ENCODE data around the gene PCDHGB3. TPM values are rescaled to one million over a fixed set of nuclear protein-coding genes. Genes with fewer than 3 reads are reported as not detected.
"Not testable (repeated sequence)": the region's sequence is repeated elsewhere in the genome, so short reads cannot be mapped to it uniquely, and the experiment has no call there.

Gene PCDHGB3
- total RNA-seq, 1 donor from 2014 or later: 2.6 TPM

DNA sequence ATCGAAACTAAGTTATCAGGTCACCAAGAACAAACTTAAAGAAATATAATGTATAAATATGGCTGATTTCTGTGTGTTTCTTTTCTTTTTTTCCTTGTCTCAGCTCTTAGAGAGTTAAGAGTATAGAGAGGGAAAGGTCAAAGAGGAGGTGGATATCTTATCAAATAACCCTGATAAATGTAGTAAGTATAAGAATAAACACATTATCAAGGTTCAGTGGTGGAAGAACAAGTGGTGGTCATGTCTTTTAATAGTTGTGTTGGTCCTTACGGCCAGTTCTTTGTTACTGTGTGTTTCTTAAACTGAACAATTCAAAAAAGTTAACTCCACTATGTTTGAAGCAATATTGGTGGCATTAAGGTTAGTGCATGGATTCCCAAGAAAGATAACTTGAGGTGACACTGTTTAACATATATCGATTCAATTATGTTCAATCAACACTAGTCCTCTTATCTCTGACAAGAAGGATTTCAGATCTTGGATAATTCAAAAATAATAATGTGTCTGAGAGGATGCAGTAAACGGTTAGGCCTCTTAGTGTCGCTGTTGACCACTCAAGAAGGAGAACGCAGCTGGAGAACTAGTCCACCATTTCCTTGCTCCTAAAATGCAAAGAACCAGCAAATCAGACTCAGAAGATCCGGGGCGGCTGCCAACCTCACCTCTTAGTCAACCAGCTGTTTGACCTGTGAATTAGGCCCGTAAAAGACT lies 26.6 kb upstream of the PCDHGB3 start, which contains the start of gene PCDHGA3:
TSS of gene PCDHGA3 (plus strand) at position 588 of the 711 bp plus-strand sequence. CDS start 205 bp downstream, outside the sequence.
- Mint-ChIP-seq H3K27ac (no peak within 1 kb of the TSS), H3K4me1 (no peaks in the 10 kb centered on the region), H3K4me3 (peak within 1 kb of the TSS; percentile 7), H3K36me3 (ENCODE audit: low read depth) (peaks cover 2% of the 10 kb centered on the region), H3K9me3 (peaks cover 30% of the 10 kb centered on the region), H3K27me3 (peaks cover 50% of the 10 kb centered on the region)
- ChIA-PET POLR2A (no interaction called here), CTCF (interaction anchor here (1.1 kb wide), 1 partner anchor 224 kb away, joined by 3 read pairs; no protein-coding TSS in a partner anchor)
- DNase-seq (no peak), ATAC-seq (ENCODE audit: low read depth) (no peak)
- intact Hi-C loops (cut with micrococcal nuclease): no loop called here
- no peak for TF ChIP-seq CTCF (IDR thresholded peaks at IDR 0.05)

DNA sequence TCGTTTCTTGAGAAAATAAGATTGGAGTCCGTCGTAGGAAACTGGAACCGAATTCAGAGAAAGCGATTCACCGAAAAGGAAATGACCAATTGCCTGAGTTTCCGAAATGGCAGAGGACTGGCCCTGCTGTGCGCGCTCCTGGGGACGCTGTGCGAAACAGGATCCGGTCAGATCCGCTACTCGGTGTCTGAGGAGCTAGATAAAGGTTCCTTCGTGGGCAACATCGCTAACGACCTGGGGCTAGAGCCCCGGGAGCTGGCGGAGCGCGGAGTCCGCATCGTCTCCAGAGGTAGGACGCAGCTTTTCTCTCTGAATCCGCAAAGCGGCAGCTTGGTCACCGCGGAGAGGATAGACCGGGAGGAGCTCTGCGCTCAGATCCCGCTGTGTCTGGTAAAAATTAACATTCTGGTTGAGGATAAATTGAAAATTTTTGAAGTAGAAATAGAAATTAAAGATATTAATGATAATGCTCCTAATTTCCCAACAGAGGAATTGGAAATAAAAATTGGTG lies 26.0 kb upstream of the PCDHGB3 start:
- ChIA-PET POLR2A (no interaction called here), CTCF (interaction anchor here (1.1 kb wide), 1 partner anchor 223 kb away, joined by 3 read pairs; no protein-coding TSS in a partner anchor)
- H3K4me3 Mint-ChIP-seq: peak overlapping the region; percentile 7
- peaks cover 28% of the 10 kb centered on the region for H3K9me3 Mint-ChIP-seq
- intact Hi-C loops (cut with micrococcal nuclease): no loop called here
- peaks cover 50% of the 10 kb centered on the region for H3K27me3 Mint-ChIP-seq
- H3K27ac Mint-ChIP-seq: no peak overlapping the region
- DNase-seq (no peak), ATAC-seq (ENCODE audit: low read depth) (no peak)
- peaks cover 2% of the 10 kb centered on the region for H3K36me3 Mint-ChIP-seq (ENCODE audit: low read depth)
- no peak for TF ChIP-seq CTCF (IDR thresholded peaks at IDR 0.05)
- no peaks in the 10 kb centered on the region for H3K4me1 Mint-ChIP-seq

- Mint-ChIP-seq H3K27ac (no peak overlapping the region), H3K27me3 (peaks cover 50% of the 10 kb centered on the region), H3K36me3 (ENCODE audit: low read depth) (peaks cover 2% of the 10 kb centered on the region), H3K4me1 (no peaks in the 10 kb centered on the region), H3K9me3 (peaks cover 25% of the 10 kb centered on the region), H3K4me3 (no peak overlapping the region)
- ChIA-PET CTCF (no interaction called here), POLR2A (no interaction called here)
- TF ChIP-seq CTCF (IDR thresholded peaks at IDR 0.05): no peak
- DNase-seq (no peak), ATAC-seq (ENCODE audit: low read depth) (no peak)
- intact Hi-C loops (cut with micrococcal nuclease): no loop called here
Observed at GRCh38 chr5:141345327-141345726, 24.7 kb upstream of the PCDHGB3 start.

- CTCF ChIA-PET; intact Hi-C loops (cut with micrococcal nuclease): not testable (repeated sequence)
- peaks cover 24% of the 10 kb centered on the region for H3K9me3 Mint-ChIP-seq
Observed at GRCh38 chr5:141346017-141346416, 24.0 kb upstream of the PCDHGB3 start.

DNA sequence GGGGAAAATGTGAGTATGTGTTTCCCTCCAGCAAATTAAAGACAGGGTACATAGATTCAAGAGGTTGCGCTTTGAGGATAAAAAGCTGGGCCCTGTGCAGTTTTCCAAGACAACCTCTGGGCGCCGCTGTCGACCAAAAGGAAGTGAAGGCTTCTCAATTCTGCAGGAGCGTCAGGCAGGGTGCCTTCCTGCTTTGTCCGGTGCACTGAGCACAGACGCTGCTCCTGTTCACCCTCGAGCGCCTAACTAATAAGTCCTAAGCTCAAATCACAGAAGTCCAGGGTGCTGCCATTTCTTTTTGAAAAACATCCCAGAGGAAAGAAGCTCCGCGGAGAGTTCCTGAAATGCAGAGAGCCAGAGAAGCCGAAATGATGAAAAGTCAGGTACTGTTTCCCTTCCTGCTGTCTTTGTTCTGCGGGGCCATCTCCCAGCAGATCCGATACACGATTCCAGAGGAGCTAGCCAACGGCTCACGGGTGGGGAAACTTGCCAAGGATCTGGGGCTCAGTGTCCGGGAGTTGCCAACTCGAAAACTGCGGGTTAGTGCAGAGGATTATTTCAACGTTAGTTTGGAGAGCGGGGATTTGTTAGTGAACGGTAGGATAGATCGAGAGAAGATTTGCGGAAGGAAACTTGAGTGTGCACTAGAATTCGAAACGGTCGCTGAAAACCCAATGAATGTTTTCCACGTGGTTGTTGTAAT lies 20.0 kb upstream of the PCDHGB3 start, which contains the start of gene PCDHGB1:
TSS of gene PCDHGB1 (plus strand) at position 183 of the 703 bp plus-strand sequence. CDS start at position 345, 162 bp downstream.
- no peak for DNase-seq

More at GRCh38 chr5:141346017-141346416, 24.0 kb upstream of the PCDHGB3 start:
- POLR2A ChIA-PET; H3K4me3 Mint-ChIP-seq; H3K36me3 Mint-ChIP-seq (ENCODE audit: low read depth); H3K4me1 Mint-ChIP-seq; ATAC-seq (ENCODE audit: low read depth); DNase-seq; H3K27ac Mint-ChIP-seq: not testable (repeated sequence)
- H3K27me3 Mint-ChIP-seq: peaks cover 51% of the 10 kb centered on the region

More for the DNA sequence above, 20.0 kb upstream of the PCDHGB3 start, which contains the start of gene PCDHGB1:
- no peaks in the 10 kb centered on the region for H3K36me3 Mint-ChIP-seq (ENCODE audit: low read depth)
- H3K4me3 Mint-ChIP-seq: peak within 1 kb of the TSS; percentile 57
- H3K9me3 Mint-ChIP-seq: peaks cover 14% of the 10 kb centered on the region
- peaks cover 46% of the 10 kb centered on the region for H3K27me3 Mint-ChIP-seq
- ATAC-seq (ENCODE audit: low read depth): no peak
- no peak within 1 kb of the TSS for H3K27ac Mint-ChIP-seq
- no peaks in the 10 kb centered on the region for H3K4me1 Mint-ChIP-seq
- TF ChIP-seq CTCF (IDR thresholded peaks at IDR 0.05): no peak
- CTCF ChIA-PET: interaction anchor here (0.9 to 2.5 kb wide), 3 partner anchors 20 to 214 kb away, joined by 3 to 8 read pairs (median 3); partner anchors contain the start of gene PCDHGB3
- intact Hi-C loops (cut with micrococcal nuclease): no loop called here
- POLR2A ChIA-PET: no interaction called here
